ENCODE results near the gene ZNF865.
A peak's percentile ranks its signal among the peaks of the same experiment; 100 is the strongest.
"Not testable (repeated sequence)": the region's sequence is repeated elsewhere in the genome, so short reads cannot be mapped to it uniquely, and the experiment has no call there.

The ZNF865 gene

GRCh38 chr19:55605637-55606470, at the start of gene ZNF865:
TSS of gene ZNF865 (plus strand) at chr19:55605647. CDS start at chr19:55613619, 7,972 bp downstream.
- peak; percentile 59 to 60 for DNase-seq

- DNase-seq, result no peak
Measured at GRCh38 chr19:55559684-55560083, 45.8 kb upstream of the ZNF865 start.

- no peak for DNase-seq
Measured at GRCh38 chr19:55563261-55563690, 42.2 kb upstream of the ZNF865 start.

GRCh38 chr19:55566823-55567222, 38.6 kb upstream of the ZNF865 start:
- no peak for DNase-seq

GRCh38 chr19:55567708-55568328, 37.6 kb upstream of the ZNF865 start:
- DNase-seq, result no peak

- DNase-seq, result not testable (repeated sequence)
Measured at GRCh38 chr19:55569477-55569876, 36.0 kb upstream of the ZNF865 start.

GRCh38 chr19:55573929-55574328, 31.5 kb upstream of the ZNF865 start:
- not testable (repeated sequence) for DNase-seq

- DNase-seq, result no peak
Measured at GRCh38 chr19:55576746-55577145, 28.7 kb upstream of the ZNF865 start.

GRCh38 chr19:55578031-55578760, 27.3 kb upstream of the ZNF865 start:
- DNase-seq, result no peak

GRCh38 chr19:55578761-55579747, 26.4 kb upstream of the ZNF865 start:
- DNase-seq, result no peak

GRCh38 chr19:55579766-55580621, 25.5 kb upstream of the ZNF865 start:
- DNase-seq, result no peak

GRCh38 chr19:55580628-55581144, 24.8 kb upstream of the ZNF865 start, which contains the start of gene ZNF579:
TSS of gene ZNF579 (minus strand) at chr19:55580848. CDS start at chr19:55579639, 1,209 bp downstream.
- peak; percentile 63 to 69 for DNase-seq

- DNase-seq, result no peak
Measured at GRCh38 chr19:55581145-55581822, 24.2 kb upstream of the ZNF865 start.

GRCh38 chr19:55581823-55582223, 23.6 kb upstream of the ZNF865 start:
- DNase-seq, result no peak

- DNase-seq, result not testable (repeated sequence)
Measured at GRCh38 chr19:55582284-55582683, 23.2 kb upstream of the ZNF865 start.

GRCh38 chr19:55583897-55584296, 21.6 kb upstream of the ZNF865 start:
- DNase-seq, result not testable (repeated sequence)

GRCh38 chr19:55584871-55585270, 20.6 kb upstream of the ZNF865 start:
- DNase-seq, result no peak

- no peak for DNase-seq
Measured at GRCh38 chr19:55585658-55586339, 19.6 kb upstream of the ZNF865 start.

- DNase-seq, result peak; percentile 88 to 91
Measured at GRCh38 chr19:55586976-55587668, 18.3 kb upstream of the ZNF865 start.

All from activated CD4-positive, alpha-beta T cell treated with anti-CD3 and anti-CD28 coated beads, Interleukin-2, amount 50 U/mL, for 4 hours (primary cell).